ENCODE measurements around the gene TNFSF9.
"Not testable (repeated sequence)": the region's sequence is repeated elsewhere in the genome, so short reads cannot be mapped to it uniquely, and the experiment has no call there.

The TNFSF9 gene

DNA sequence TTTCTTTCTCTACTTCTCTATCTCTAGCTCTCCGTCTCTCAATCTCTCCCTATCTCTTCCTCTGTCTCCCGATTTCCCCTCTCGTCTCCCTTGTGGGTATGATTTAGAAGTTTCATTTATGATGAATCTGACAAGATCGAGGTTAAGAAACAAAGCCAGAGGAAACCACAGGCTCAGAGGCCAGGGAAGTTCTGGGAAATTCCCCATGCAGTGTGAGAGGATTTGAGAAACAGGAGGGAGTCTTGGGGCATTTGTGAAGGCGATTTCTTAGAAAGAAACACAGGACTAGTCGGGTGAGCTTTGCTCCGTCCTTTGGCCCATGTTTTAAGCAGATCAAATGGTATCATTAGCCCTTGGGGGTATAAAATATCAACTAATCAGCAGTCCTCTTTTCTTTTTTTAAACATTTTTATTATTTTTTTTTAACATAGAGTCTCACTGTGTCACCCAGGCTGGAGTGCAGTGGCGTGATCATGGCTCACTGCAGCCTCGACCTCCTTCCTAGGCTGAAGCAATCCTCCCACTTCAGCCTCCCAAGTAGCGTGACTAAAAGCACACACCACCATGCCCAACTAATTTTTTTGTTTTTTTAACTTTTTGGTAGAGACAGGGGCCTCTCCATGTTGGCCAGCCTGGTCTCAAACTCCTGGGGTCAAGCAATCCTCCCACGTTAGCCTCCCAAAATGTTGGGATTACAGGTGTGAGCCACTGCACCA lies 25.8 kb downstream of the TNFSF9 start:
- no peak for DNase-seq

DNA sequence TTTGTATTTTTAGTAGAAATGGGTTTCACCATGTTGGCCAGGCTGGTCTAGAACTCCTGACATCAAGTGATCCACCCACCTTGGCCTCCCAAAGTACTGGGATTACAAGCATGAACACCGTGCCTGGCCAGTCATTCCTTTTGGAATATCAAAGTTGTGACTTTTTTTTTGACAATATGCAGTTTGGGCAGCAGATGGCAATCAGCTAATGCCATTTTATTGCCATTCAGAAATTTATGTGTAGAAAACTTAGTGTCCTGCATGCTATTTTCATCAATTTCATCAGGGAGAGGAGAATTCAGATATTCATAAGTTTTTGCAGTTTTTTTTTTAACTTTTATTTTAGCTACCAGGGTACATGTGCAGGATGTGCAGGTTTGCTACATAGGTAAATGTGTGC lies 31.6 kb downstream of the TNFSF9 start:
- DNase-seq; H3K36me3 Mint-ChIP-seq (ENCODE audit: low read depth); H3K4me3 Mint-ChIP-seq; H3K4me1 Mint-ChIP-seq; H3K27me3 Mint-ChIP-seq (ENCODE audit: low read depth, poor library complexity); H3K27ac Mint-ChIP-seq: not testable (repeated sequence)
- H3K9me3 Mint-ChIP-seq, result peaks cover 38% of the 10 kb centered on the region

More for the DNA sequence above, 25.8 kb downstream of the TNFSF9 start:
- H3K4me1 Mint-ChIP-seq, result peaks cover 3% of the 10 kb centered on the region
- no peak overlapping the region for H3K27ac Mint-ChIP-seq
- H3K4me3 Mint-ChIP-seq, result no peak overlapping the region
- H3K9me3 Mint-ChIP-seq, result no peaks in the 10 kb centered on the region
- no peaks in the 10 kb centered on the region for H3K36me3 Mint-ChIP-seq (ENCODE audit: low read depth)
- TF ChIP-seq, protein P1, sequence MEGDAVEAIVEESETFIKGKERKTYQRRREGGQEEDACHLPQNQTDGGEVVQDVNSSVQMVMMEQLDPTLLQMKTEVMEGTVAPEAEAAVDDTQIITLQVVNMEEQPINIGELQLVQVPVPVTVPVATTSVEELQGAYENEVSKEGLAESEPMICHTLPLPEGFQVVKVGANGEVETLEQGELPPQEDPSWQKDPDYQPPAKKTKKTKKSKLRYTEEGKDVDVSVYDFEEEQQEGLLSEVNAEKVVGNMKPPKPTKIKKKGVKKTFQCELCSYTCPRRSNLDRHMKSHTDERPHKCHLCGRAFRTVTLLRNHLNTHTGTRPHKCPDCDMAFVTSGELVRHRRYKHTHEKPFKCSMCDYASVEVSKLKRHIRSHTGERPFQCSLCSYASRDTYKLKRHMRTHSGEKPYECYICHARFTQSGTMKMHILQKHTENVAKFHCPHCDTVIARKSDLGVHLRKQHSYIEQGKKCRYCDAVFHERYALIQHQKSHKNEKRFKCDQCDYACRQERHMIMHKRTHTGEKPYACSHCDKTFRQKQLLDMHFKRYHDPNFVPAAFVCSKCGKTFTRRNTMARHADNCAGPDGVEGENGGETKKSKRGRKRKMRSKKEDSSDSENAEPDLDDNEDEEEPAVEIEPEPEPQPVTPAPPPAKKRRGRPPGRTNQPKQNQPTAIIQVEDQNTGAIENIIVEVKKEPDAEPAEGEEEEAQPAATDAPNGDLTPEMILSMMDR (IDR thresholded peaks at IDR 0.05), result no peak
- H3K27me3 Mint-ChIP-seq (ENCODE audit: low read depth, poor library complexity), result peaks cover 17% of the 10 kb centered on the region

DNA sequence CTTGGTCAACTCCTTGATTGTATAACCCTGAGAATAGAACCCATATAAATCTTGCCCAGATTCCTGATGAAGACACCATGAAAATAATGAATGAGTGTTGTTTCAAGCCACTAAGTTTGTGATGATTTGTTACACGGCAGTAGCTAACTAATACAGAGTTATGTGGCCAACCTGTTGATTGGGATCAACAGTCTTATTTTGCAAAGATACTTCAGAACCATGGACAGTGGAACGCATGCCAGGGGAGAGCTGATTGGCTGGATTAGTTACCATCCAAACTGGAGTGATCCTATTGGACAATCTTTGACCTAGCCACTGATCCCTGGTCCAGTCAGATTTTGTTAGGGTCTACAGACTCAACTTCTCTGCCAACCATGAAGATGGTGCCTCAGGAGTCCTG lies 33.6 kb downstream of the TNFSF9 start:
- TF ChIP-seq, protein P1 (IDR thresholded peaks at IDR 0.05), result no peak
- peaks cover 51% of the 10 kb centered on the region for H3K9me3 Mint-ChIP-seq
- H3K27me3 Mint-ChIP-seq (ENCODE audit: low read depth, poor library complexity), result peaks cover 8% of the 10 kb centered on the region
- DNase-seq, result no peak
- H3K4me3 Mint-ChIP-seq, result no peak overlapping the region
- H3K4me1 Mint-ChIP-seq, result no peaks in the 10 kb centered on the region
- H3K27ac Mint-ChIP-seq, result no peak overlapping the region
- no peaks in the 10 kb centered on the region for H3K36me3 Mint-ChIP-seq (ENCODE audit: low read depth)

DNA sequence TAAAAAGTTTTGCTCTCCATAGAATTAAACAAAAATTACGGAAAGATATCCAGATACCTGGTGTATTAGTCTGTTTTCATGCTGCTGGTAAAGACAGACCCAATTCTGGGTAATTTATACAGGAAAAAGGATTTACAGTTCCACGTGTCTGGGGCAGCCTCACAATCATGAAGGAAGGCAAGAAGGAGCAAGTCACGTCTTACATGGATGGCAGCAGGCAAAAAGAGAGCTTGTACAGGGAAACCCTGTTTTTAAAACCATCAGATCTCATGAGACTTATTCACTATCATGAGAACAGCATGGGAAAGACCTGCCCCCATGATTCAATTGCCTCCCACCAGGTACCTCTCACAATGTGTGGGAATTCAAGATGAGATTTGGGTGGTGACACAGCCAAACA lies 35.9 kb downstream of the TNFSF9 start:
- H3K9me3 Mint-ChIP-seq, result peaks cover 63% of the 10 kb centered on the region

DNA sequence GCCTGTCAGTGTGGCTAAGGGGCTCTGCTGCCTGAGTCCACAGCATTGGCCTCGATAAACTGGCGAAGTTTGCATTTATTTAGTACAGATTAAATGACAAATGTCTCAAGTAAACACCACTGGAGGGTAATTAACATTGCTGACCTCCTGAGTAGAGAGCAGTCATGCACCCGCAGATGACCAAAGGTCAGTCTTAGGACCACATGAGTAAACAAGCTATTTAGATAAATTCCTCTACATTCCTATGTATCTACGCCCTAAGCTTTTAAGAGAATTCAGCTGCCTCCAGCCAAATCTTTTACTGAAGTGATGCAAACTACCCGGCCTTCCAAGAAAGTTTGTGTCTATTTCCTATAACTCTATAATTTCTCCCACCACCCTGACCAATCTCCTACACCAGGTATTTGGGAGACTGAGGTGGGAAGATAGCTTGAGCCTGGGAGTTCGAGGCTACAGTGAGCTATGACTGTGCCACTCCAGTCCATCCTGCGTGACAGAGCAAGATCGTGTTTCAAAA lies 37.2 kb downstream of the TNFSF9 start:
- peaks cover 15% of the 10 kb centered on the region for H3K27me3 Mint-ChIP-seq (ENCODE audit: low read depth, poor library complexity)
- no peaks in the 10 kb centered on the region for H3K36me3 Mint-ChIP-seq (ENCODE audit: low read depth)
- TF ChIP-seq, protein P1 (IDR thresholded peaks at IDR 0.05), result no peak
- no peak overlapping the region for H3K27ac Mint-ChIP-seq
- peaks cover 59% of the 10 kb centered on the region for H3K9me3 Mint-ChIP-seq
- no peak overlapping the region for H3K4me3 Mint-ChIP-seq
- no peaks in the 10 kb centered on the region for H3K4me1 Mint-ChIP-seq
- no peak for DNase-seq

More for the DNA sequence above, 35.9 kb downstream of the TNFSF9 start:
- H3K27me3 Mint-ChIP-seq (ENCODE audit: low read depth, poor library complexity), result peaks cover 11% of the 10 kb centered on the region
- not testable (repeated sequence) for H3K36me3 Mint-ChIP-seq (ENCODE audit: low read depth); H3K27ac Mint-ChIP-seq; H3K4me1 Mint-ChIP-seq; H3K4me3 Mint-ChIP-seq; DNase-seq

DNA sequence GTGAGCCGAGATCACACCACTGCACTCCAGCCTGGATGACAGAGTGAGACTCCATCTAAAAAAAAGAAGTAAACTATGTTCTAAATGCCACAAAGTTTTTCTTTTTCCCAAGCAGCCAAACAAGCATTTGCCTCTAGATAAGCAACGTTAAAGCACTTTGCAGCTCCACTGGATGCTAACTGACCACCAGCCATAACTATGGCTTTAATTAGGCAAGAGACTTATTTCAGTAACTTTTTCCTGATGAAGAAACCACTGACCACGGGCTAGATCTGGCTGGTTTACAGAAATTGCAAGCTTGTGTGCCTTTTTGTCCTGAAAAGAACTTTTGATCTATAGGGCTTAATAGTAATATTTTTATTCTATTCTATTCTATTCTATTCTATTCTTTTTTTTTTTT lies 38.0 kb downstream of the TNFSF9 start:
- H3K27me3 Mint-ChIP-seq (ENCODE audit: low read depth, poor library complexity), result peaks cover 15% of the 10 kb centered on the region
- no peak overlapping the region for H3K27ac Mint-ChIP-seq
- peaks cover 57% of the 10 kb centered on the region for H3K9me3 Mint-ChIP-seq
- no peak for DNase-seq
- TF ChIP-seq, protein P1 (IDR thresholded peaks at IDR 0.05), result no peak
- no peaks in the 10 kb centered on the region for H3K36me3 Mint-ChIP-seq (ENCODE audit: low read depth)
- no peak overlapping the region for H3K4me3 Mint-ChIP-seq
- H3K4me1 Mint-ChIP-seq, result no peaks in the 10 kb centered on the region

DNA sequence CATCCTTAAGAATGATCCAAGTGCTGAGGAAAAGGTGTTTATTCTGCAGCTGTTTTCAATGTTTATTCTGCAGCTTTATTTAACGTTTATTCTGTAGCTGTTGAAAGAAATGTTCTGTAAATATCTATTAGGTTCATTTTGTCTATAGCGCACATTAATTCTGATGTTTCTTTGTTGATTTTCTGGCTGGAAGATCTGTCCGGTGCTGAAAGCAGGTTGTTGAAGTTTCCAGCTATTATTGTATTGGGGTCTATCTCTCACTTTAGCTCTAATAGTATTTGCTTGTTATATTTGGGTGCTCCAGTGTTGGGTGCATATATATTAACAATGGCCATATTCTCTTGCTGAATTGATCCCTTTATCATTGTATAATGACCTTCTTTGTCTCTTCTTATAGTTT lies 39.9 kb downstream of the TNFSF9 start:
- no peaks in the 10 kb centered on the region for H3K36me3 Mint-ChIP-seq (ENCODE audit: low read depth)
- H3K9me3 Mint-ChIP-seq, result peaks cover 42% of the 10 kb centered on the region
- H3K4me3 Mint-ChIP-seq, result no peak overlapping the region
- H3K27me3 Mint-ChIP-seq (ENCODE audit: low read depth, poor library complexity), result peaks cover 10% of the 10 kb centered on the region
- TF ChIP-seq, protein P1 (IDR thresholded peaks at IDR 0.05), result no peak
- H3K27ac Mint-ChIP-seq, result no peak overlapping the region
- DNase-seq, result no peak
- no peaks in the 10 kb centered on the region for H3K4me1 Mint-ChIP-seq
